Esophagus muscularis mucosa (tissue), 3 donors: ENCODE measurements around the gene RPL41.

Experiments used
- POLR2A ChIP-seq: fragments of 450-650 bp; IDR thresholded peaks from one replicate; pipeline ENCODE4 v1.6.1; 2017; ENCODE audit warnings: antibody characterized with exemption, moderate library complexity, mild to moderate bottlenecking, low read depth
- TF ChIP-seq, protein P1 (sequence below), 3 experiments: fragments of 200-600 bp in 2 of 3; fragments of 450-650 bp in 1 of 3; sonication (generic) in 2 of 3; IDR thresholded peaks; one replicate each; pipeline ENCODE4 v1.5.1; 2017 to 2019; ENCODE audit warnings: antibody characterized with exemption in 3 of 3, mild to moderate bottlenecking in 2 of 3, moderate library complexity in 1 of 3

DNA sequence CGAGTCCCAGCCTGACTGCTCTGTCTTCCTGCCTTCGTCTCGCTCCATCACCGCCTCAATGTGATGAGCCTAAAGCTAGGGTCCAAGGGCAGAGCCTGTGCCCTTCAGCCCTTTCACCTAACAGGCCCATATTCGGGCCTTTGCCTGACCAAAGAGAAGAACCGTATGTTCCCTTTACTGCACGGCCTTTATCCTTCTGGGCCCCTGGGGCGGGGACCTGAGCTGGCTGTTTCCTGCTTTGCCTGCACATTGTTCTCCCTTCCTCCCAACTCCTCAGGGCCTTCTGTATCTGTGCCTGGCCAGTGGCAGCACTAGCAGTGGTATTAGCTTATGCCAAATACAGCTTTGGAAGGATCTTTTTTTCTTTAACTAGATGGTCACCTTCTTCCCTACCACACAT, 27.4 kb downstream of the RPL41 start:
- TF ChIP-seq, protein P1, sequence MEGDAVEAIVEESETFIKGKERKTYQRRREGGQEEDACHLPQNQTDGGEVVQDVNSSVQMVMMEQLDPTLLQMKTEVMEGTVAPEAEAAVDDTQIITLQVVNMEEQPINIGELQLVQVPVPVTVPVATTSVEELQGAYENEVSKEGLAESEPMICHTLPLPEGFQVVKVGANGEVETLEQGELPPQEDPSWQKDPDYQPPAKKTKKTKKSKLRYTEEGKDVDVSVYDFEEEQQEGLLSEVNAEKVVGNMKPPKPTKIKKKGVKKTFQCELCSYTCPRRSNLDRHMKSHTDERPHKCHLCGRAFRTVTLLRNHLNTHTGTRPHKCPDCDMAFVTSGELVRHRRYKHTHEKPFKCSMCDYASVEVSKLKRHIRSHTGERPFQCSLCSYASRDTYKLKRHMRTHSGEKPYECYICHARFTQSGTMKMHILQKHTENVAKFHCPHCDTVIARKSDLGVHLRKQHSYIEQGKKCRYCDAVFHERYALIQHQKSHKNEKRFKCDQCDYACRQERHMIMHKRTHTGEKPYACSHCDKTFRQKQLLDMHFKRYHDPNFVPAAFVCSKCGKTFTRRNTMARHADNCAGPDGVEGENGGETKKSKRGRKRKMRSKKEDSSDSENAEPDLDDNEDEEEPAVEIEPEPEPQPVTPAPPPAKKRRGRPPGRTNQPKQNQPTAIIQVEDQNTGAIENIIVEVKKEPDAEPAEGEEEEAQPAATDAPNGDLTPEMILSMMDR (IDR thresholded peaks at IDR 0.05), result no peak
- TF ChIP-seq POLR2A, result no peak
